HG03469 (cell line): ENCODE data around the gene OR2AE1.

Source experiments
- ATAC-seq: cut with Tn5 transposase; IDR thresholded peaks from one replicate; pipeline ENCODE4 v1.9.1; 2021; ENCODE audit warnings: mild to moderate bottlenecking, moderate library complexity, moderate number of reproducible peaks; ENCODE audit not compliant: unreplicated experiment

OR2AE1 gene

DNA sequence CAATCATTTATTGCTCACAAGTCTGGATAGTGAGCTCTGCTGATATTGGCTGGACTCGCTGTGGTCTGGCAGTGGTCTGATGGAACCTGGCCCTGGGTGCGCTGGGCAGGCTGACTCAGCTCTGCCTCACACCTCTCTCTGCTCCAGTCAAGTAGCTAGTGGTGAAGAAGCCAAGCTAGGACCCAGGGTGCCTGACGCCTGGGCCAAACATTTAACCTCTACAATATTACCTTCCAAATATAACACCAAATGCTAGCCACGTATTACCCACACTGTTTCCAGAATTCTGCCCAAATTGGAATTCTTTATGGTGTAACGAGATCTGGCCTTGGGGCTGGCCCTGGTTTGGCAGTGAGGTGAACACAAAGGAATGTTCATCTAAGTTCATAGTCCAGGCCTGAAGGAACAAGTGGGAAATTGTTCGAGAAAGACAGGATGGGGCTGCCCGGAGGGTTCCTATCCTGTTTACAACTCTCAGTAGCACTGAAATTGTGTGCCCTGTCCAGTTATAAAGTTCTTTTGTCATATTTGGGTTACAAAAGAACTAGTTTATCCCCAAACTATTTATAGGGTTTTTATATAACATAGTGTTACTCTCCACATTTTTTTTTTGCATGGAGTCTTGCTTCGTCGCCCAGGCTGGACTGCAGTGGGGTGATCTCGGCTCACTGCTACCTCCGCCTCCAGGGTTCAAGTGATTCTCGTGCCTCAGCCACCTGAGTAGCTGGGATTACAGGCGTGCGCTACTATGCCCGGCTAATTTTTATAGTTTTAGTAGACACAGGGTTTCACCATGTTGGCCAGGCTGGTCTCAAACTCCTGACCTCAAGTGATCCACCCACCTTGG lies 16.3 kb downstream of the OR2AE1 start:
- ATAC-seq, result no peak

DNA sequence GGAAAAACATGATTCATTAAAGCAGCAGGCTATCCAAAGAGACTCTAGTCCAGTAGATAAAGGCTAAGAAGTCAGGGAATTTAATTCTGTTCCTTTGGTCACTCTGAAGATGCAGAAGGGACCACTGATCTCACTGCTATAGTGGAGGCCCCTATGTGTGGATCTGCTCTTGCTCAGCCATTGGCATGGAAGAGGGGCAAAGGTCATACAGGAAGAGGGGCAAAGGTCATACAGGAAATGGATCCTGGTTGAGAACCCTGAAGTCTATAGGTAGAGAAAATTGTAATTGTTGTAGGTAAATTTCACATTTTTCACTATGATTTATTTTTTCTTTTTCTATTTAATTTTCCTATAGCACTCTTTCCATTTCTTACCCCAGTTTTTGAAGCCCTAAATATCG lies 21.6 kb downstream of the OR2AE1 start:
- ATAC-seq, result no peak

DNA sequence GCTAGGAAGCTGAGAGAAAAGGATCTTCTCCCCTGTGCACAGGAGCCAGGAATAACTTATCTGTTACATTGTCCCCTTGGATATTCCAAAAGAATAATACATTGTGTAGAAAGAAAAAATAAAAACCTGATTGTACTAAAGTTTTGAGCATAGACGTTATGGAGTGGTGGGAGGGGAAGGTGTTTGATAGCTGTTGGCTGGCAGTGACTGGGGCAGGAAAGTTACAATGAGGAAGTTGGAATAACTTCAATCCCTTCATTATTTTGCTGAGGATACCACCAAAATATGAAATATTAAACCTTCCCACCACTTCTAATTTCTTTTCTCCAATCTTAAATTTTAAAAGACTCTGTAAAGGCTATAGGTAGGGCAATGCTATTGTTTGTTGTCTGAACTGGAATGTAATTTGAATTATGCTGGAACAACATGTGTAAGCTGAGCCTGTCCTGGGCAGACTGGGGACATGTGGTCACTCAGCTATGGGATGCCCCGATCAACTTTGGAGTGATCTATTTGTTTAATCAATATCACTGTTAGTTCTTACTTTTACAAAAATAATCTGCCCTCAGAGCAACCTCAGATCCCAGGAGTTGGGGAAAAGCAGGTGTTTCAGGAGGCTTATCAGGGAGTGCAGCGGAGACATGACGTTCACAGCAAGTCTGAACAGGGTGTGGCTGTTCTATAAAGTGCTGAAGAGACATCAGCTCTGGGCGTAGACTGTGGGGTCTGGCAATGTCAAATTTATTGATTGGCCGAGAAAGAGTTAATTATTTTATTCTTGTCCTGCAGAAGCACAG lies 28.2 kb downstream of the OR2AE1 start:
- ATAC-seq, result no peak

DNA sequence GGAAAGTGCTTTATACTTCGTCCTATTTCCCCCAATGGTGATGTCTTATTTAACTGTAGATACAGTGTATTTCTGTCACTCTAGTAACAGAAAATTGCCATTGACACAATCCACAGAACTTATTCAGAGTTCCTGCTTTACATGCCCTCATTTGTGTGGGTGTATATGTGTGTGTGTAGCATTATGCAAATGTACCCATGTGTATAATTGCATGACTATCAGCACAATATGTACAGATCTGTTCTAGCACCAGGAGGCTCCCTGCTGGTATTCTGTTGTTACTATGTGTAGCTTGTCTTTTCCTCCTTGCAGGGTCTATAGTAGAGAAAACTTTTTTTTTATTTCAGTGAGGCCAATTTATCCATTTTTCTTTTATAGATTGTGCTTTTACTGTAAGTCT lies 32.5 kb downstream of the OR2AE1 start:
- no peak for ATAC-seq

DNA sequence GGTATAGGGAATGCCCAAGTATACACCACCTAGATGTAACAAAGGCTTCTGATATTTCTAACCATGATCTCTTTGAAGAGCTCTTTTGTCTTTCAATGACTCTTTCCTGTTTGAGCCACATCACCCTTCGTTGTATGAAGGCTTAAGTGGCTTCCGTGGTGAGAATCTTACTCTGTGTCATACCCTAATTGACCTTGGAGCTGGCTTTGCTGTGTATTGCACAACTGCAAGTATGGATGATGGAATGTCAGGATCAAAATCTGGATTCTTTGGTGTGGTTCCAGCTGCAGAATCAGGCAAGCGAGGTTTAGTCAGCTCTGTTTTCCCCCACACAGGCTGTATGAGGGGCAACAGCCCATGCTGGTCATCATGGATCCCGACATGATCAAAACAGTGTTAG lies 33.0 kb downstream of the OR2AE1 start:
- ATAC-seq, result no peak

DNA sequence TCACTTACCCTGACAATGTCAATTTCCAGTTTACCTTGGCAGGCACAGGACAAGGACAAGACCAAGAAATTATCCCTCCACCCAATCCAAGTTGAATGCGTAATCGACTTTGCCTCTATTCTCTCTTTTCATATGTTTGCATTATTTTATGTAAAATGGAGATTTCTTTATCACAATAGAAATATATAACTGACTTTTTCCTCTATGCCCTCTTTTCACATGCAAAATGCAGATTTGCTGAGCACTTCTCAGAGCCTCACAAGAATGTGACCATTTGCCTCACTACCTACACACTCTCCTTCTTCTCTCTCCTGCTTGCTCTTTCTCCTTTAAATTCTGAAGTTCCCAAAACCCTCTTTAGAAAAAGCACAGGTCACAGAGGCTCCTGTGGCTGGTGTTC lies 33.9 kb downstream of the OR2AE1 start:
- no peak for ATAC-seq

DNA sequence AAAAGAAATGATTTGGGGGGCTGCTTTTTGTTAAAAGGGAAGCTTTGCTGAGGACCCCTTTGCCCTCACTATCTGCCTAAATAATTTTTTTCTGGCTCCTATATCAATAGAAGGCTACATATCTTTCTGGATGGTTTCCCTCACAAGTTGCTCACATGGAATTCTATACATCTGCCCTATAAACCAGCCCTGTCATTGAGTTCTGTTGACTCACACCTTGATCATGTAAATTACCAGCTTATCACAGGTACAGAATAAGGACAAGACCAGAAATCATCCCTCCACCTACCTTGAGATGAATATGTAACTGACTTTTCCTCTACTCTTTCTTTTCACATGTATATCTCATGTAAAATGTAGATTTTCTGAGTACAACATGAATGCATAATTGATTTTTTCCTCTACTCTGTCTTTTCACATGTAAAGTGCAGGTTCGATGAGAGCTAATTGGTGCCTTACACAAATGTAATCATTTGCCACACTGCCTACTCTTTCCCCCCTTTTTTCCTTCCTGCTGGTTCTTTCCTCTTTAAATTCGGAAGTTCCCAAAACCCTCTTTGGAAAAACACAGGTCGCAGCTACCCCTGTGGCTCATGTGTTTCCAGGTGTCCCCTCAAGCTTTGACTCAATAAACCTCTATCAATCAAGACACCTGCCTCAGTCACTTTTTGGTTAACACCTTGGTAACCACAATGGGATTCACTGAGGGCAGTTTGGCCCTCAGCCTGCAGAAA lies 36.5 kb downstream of the OR2AE1 start:
- no peak for ATAC-seq

DNA sequence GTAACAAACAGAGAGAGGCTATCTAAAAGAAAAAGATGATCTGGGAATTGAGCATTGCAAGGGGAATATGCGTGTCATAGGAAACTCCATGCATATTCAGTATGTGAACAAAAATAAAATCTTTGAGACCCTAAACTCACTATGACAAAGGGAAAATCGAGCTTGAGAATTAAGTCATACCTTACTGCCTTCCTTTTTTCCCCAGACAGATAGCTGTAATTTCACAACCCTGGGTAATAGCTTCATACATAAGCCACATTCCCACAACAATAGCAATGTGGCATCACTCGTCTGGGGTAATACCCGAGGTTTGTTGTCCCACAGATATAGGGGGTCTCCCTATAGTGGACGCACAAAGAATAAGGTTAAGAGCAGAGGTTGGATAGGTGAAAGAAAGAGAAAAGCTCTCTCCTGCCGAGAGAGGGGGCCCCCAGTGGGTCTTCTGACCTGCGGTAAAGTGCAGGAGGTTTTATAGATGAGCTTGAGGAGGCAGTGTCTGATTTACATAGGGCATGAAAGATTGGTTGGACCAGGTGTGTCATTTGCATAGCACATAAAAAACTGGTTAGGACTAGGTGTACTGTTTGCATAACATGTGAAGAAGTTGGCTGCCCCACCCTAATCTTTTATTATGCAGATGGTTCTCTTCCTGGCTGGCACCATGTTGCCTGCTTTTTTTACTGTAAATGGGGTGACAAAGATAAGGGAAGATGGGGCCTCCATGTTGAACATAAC lies 37.4 kb downstream of the OR2AE1 start:
- no peak for ATAC-seq

DNA sequence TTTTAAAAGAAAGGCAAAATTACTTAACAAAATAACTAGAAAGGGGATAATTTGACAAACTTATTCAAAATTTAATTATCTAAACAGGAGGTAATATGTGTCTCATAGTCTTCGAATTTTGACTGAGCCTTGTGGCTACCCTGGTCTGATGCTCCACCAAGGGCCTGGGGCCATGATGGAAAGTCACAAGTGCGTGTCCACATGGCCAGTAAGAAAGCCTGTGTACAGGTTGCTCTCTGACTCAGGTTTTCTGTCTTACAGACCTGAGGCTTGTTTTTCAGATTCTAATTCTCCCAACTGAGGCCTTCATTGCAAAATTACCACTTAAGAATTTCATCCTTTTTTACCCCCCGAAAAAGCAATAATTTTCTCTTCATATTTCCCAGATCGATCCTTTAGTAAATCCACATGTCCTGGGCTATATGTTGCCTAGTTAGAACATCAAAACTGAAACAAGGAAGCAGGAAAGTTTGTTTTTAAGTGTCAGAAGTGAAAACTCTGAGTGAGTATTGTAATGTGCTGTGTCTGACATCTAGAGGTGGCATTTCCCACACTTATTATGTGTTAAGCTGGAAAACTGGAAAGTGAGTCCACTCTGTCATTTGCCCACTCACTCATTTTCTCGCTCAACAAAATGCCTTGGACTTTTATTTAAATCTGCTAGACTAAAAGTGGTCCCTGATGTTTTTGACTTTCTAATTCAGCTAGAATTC lies 39.0 kb downstream of the OR2AE1 start:
- peak; percentile 42 for ATAC-seq

DNA sequence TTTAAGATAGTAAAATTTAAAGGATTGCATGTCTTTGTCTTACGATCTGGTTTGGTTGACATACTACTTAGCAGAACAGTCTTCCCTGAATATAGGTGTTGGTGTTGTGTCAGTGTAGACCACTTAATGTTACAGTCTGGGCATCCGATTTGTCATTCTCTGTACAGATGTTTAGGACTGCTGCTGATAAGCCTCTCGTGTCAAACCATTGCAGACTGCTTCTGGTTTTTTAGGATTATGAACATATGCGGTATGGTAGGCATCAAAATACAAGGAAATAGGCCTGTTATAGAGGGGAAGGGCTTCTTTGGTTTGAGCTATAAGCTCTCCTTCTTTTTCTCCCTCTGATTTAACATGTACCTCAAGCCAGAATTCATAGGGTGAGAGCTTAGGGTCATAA lies 41.6 kb downstream of the OR2AE1 start:
- ATAC-seq, result no peak

DNA sequence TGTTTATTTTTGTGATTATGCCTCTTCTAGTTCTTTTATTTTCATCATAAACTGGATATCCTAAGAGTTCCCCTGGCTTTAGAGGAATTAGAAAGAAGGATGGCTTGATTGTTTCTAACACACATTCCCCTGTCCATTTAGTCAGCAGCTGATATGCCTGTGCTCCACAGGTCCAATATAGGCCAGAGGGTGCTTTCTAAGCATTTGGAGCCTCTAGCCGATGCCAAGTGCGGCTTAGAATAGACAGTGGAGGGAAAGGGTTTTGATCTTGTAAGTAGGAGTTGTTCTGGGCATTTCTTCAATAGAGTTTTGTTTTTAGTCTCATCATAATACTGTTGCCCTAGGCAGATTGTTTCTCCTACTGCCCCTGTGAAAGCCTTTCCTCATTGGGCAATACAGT lies 42.5 kb downstream of the OR2AE1 start:
- ATAC-seq, result no peak

DNA sequence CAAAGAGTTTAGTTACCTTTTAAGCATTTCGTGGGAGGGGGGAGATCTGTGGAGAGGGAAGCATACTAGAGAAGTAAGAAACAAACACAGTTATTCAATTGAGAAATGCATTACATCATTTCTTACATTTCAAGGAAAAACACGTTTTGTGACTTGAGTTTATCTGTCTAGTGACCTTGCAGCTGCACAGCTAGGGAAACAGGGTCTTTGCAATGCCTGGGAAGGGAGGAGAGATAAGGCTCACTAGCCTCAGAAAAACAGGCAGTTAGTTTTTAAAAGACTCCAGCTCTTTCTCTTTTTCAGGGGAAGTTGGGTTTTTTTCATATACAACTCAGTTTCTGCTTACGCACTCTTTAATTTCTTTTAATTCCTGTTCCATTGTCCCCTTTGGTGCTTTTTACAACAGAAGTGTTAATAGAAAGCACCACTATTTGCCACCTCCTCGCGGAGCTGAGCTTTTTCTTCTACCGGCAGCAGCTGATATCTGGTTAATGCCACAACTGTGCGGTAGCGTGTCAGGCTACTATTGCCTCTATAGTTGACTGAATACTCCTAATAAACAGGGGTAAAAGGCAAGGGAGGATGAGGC lies 43.5 kb downstream of the OR2AE1 start:
- no peak for ATAC-seq

DNA sequence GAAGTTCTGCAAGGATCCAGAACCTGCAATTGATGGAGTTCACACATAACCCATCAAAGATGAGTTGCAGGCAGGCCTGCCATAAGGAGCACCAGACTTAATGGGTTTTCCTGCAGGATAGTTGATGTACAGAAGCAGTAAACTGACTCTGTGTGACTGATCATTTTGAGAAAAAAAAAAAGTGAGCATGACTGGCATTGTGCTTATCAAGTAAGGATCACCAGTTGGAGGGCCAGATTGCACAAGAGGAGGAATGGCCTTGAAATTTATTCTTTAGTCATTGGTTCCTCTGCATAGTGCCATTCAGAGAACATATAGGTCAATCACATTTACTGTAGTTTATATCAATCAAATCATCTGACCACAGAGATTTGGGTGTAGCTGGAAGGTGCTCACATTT lies 45.2 kb downstream of the OR2AE1 start:
- no peak for ATAC-seq

DNA sequence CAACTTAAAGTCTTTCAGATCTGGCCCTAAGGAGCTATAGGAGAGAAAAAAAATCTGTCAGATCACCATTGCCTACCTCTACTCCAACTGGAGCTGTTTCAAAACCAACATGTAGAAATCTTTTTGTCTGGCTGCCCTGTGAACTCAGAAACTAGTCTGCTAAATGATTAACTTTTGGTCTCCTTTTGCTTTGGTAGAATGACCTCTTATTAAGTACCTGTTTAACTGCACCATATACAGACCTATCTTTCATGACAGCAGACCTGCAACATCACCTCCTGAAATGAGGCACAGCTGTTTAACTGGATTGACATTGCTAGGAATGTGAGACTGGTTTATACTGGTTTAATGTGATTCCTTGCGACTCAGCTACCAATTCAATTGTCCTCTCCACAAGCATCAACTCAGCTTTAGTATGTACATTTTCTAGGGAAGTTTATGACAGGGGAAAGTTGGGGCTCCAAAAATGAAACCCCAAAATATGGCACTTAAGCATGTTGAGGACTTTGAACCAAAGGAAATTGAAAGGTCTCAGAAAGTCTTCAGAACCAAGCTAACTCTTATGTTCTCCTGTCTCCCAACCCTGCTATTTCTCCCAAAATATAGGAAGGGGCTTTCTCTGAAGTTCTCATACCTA lies 47.2 kb downstream of the OR2AE1 start:
- no peak for ATAC-seq

DNA sequence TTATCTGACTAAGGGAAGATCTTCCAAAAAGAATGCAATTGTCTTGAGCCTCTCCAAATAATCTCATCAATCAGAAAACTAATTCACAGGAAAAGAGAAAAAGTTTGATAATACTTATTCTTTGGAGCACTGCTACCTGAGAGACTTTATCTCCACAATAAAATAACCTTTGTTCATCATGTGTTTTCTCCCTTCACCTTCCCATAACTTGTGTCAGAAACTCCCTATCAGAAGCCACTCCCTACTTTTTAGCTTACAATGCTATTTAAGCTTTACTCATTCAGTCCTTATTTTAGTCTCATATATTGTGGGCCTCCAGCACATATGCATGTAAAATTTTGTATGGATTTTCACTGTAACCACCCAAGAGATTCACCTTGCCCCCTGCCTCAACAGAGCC lies 48.0 kb downstream of the OR2AE1 start:
- no peak for ATAC-seq

DNA sequence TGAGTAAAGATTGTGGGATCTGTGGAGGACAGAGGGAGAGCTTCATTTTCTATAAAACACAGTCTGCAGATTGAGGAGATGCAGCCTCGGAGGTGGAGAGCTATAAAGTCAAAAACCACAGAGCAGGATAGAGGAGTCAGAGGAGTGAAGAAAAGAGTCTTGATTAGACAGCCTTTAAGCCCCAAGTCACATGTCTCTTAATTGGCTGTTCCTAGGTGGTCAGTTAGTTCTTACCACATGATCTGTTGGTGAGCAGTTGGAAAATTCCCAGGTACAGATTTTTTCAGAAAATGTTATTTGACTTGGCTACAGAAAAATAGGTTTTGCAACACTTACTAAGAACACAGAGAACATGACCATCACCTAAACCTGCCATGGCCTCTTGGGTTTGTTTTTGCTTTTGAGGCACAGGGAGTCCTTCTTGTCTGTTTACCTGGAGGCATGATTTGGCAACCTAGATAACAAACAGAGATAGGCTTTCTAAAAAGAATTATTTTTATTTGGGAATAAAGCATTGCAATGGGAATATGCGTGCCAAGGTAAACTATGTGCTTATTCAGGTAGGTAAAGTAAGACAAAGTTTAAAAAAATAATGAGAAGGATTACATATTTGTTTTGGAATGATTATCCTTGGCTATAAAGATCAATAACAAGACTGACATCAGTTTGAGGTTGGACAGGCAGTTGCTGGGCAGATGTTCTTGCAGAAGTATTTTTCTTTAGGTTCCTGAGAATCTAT lies 49.6 kb downstream of the OR2AE1 start:
- ATAC-seq, result no peak
